Measurements from ENCODE around the gene CDR2.

- TF ChIP-seq EZH2 (IDR thresholded peaks at IDR 0.05; ENCODE audit: borderline replicate concordance, low read depth, low read length) (no peak), CTCF (IDR thresholded peaks at IDR 0.05 in 2 of 3, conservative IDR thresholded peaks at IDR 0.05 in 1 of 3; ENCODE audit: insufficient read depth in 2 of 3, low read depth in 1 of 3, low read length in 3 of 3) (no peak), ATF2 (CRISPR knock-in tag; IDR thresholded peaks at IDR 0.05) (no peak), ZNF76 (CRISPR knock-in tag; IDR thresholded peaks at IDR 0.05; ENCODE audit: borderline replicate concordance) (no peak), ZNF592 (IDR thresholded peaks at IDR 0.05) (no peak)
Measured at GRCh38 chr16:22333457-22333994, 40.9 kb downstream of the CDR2 start.
